ENCODE measurements around the gene ATP9A.
A peak's percentile ranks its signal among the peaks of the same experiment; 100 is the strongest.

GRCh38 chr20:51800060-51800871 is 32.1 kb upstream of the ATP9A start:
- peak; percentile 59; the same call in 1 of the 2 replicates for TF ChIP-seq TAF1 (IDR thresholded peaks at IDR 0.05; ENCODE audit: low read depth, low read length)
- peak; percentile 88 for TF ChIP-seq POLR2AphosphoS5 (IDR thresholded peaks at IDR 0.05; ENCODE audit: low read depth, low read length)
- TF ChIP-seq ZNF274 (IDR thresholded peaks at IDR 0.05; ENCODE audit: borderline replicate concordance, extremely low read depth, low read length): no peak
- TF ChIP-seq CTCF (IDR thresholded peaks at IDR 0.05; ENCODE audit: control extremely low read depth in 1 of 3, insufficient read depth in 1 of 3, low read depth in 1 of 3, low read length in 3 of 3): peak; percentile 81 to 91 (median 88)
- TF ChIP-seq KDM4A (IDR thresholded peaks at IDR 0.05; ENCODE audit: low read depth, low read length, severe bottlenecking): peak; percentile 10
- TF ChIP-seq USF2 (IDR thresholded peaks at IDR 0.05; ENCODE audit: low read length): no peak
- TF ChIP-seq EP300 (IDR thresholded peaks at IDR 0.05; ENCODE audit: borderline replicate concordance in 1 of 2, low read depth in 2 of 2, low read length in 2 of 2): peak in 1 of 2 experiments; percentile 36; a peak in 1 of 3 replicates
- TF ChIP-seq PHF8 (conservative IDR thresholded peaks at IDR 0.05; ENCODE audit: low read depth, low read length): peak; percentile 43; the same call in 1 of the 2 replicates
- no peak for TF ChIP-seq EZH2 (IDR thresholded peaks at IDR 0.05; ENCODE audit: low read depth, low read length, severe bottlenecking)
- no peak for TF ChIP-seq BRCA1 (IDR thresholded peaks at IDR 0.05; ENCODE audit: low read depth, low read length)
- TF ChIP-seq KDM5A (IDR thresholded peaks at IDR 0.05; ENCODE audit: low read length): no peak

All from H1 (cell line).